Nephron progenitor cell (in vitro differentiated cells): ENCODE measurements around the gene CLASP1.

ENCODE experiments used
- DNase-seq: peaks from one replicate; pipeline ENCODE4 v3.0.0; 2021
- H3K27ac Mint-ChIP-seq: 2 replicates; pipeline ENCODE4 v1.8.0; 2021; ENCODE audit warnings: mild to moderate bottlenecking, moderate library complexity, mixed read lengths
- H3K27me3 Mint-ChIP-seq: 2 replicates; pipeline ENCODE4 v1.8.0; 2021; ENCODE audit warnings: mild to moderate bottlenecking, low read depth, mixed read lengths; ENCODE audit not compliant: poor library complexity
- H3K36me3 Mint-ChIP-seq: 2 replicates; pipeline ENCODE4 v1.8.0; 2021; ENCODE audit warnings: low read depth, mixed read lengths
- H3K4me1 Mint-ChIP-seq: 2 replicates; pipeline ENCODE4 v1.8.0; 2021; ENCODE audit warnings: mixed read lengths
- H3K4me3 Mint-ChIP-seq: 2 replicates; pipeline ENCODE4 v1.8.0; 2021; ENCODE audit warnings: mild to moderate bottlenecking, moderate library complexity, mixed read lengths
- H3K9me3 Mint-ChIP-seq: 2 replicates; pipeline ENCODE4 v1.8.0; 2021; ENCODE audit warnings: mild to moderate bottlenecking, moderate library complexity, mixed read lengths
- CTCF ChIP-seq: fragments of 200-600 bp; sonication (generic); IDR thresholded peaks from 2 replicates; pipeline ENCODE4 v1.5.0; 2021; ENCODE audit warnings: antibody characterized with exemption

Gene CLASP1

DNA sequence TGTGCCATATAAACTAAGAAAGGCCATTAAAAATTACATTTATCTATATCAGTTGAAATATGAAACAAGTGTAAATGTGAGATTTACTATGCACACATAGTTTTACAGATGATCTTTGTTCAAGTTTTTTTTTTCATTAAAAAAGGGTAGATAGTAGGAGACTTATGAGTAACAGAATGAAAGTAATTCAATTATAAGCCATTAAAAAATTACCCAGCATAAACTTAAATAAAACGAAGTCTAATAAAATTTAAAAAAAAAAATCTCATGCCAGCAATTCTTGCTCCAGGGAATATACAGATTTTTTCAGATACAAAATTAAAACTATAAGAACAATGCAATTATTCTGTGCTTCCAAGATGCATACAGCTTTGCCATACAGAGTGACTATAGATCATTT, 236.9 kb downstream of the CLASP1 start:
- TF ChIP-seq CTCF = no peak
- H3K9me3 Mint-ChIP-seq = no peaks in the 10 kb centered on the region
- no peak overlapping the region for H3K27ac Mint-ChIP-seq
- H3K36me3 Mint-ChIP-seq = peaks cover 40% of the 10 kb centered on the region
- DNase-seq = no peak
- H3K4me1 Mint-ChIP-seq = no peaks in the 10 kb centered on the region
- no peak overlapping the region for H3K4me3 Mint-ChIP-seq
- no peaks in the 10 kb centered on the region for H3K27me3 Mint-ChIP-seq

DNA sequence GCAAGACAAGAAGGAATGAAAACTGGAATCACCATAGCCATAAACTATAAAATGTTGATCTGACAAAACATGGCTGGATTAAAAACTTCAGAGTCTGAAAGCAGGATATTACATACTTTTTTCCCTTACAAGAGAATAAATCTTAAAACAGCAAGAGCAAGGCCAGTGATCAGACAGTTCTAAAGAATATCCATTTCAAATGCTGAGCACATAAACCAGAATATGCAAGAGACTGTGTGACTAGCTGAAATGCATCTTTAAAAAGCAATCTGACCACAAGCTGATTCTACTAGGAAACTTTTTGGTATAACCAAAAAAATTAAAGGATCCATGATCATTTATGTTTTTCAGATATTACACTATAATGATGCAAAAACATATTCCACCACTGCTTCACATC, 239.3 kb downstream of the CLASP1 start:
- no peak for DNase-seq
- Mint-ChIP-seq H3K27me3 (no peaks in the 10 kb centered on the region), H3K36me3 (peaks cover 41% of the 10 kb centered on the region), H3K4me3 (no peak overlapping the region), H3K9me3 (no peaks in the 10 kb centered on the region), H3K27ac (no peak overlapping the region), H3K4me1 (no peaks in the 10 kb centered on the region)
- no peak for TF ChIP-seq CTCF

- Mint-ChIP-seq H3K36me3 (peaks cover 43% of the 10 kb centered on the region), H3K4me1 (no peaks in the 10 kb centered on the region), H3K4me3 (no peak overlapping the region), H3K9me3 (no peaks in the 10 kb centered on the region), H3K27ac (peak overlapping the region; percentile 80), H3K27me3 (no peaks in the 10 kb centered on the region)
- DNase-seq = no peak
- no peak for TF ChIP-seq CTCF
These were observed 239.9 kb downstream of the CLASP1 start for GRCh38 chr2:121409388-121409787.

- no peak for DNase-seq
- H3K9me3 Mint-ChIP-seq = no peaks in the 10 kb centered on the region
- TF ChIP-seq CTCF = no peak
- H3K27ac Mint-ChIP-seq = peak overlapping the region; percentile 24
- peaks cover 50% of the 10 kb centered on the region for H3K36me3 Mint-ChIP-seq
- H3K27me3 Mint-ChIP-seq = no peaks in the 10 kb centered on the region
- H3K4me3 Mint-ChIP-seq = no peak overlapping the region
- H3K4me1 Mint-ChIP-seq = no peaks in the 10 kb centered on the region
These were observed 240.6 kb downstream of the CLASP1 start for GRCh38 chr2:121408641-121409040.

DNA sequence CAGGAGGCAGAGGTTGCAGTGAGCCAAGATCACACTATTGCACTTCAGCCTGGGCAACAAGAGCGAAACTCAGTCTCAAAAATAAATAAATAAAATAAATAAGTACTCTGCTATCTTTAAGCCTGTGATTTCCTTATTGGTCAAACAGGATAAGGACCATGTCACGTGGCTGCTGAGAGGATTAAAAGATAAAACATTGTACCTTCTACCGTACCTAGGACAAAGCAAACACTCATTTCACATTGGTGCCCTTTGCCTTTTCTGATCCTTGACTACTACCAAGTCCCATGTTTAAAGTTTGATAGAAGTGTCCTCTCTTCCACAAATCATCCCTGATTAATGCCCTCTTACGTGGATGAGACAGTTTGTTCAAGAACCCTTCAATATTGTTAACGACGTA, 244.0 kb downstream of the CLASP1 start:
- no peak overlapping the region for H3K4me3 Mint-ChIP-seq

More for the DNA sequence above, 244.0 kb downstream of the CLASP1 start:
- Mint-ChIP-seq H3K27me3 (no peaks in the 10 kb centered on the region), H3K4me1 (no peaks in the 10 kb centered on the region), H3K9me3 (no peaks in the 10 kb centered on the region), H3K27ac (no peak overlapping the region), H3K36me3 (peaks cover 76% of the 10 kb centered on the region)
- DNase-seq = no peak
- no peak for TF ChIP-seq CTCF
